KMS-11 (cell line): ENCODE results near the gene ADAM19.

Source experiments
- H2AFZ ChIP-seq: fragments of 200-600 bp; sonication (generic); 2 replicates; pipeline ENCODE4 v1.6.1; 2016; ENCODE audit warnings: antibody characterized with exemption, mixed run types, low read depth
- H3K27ac ChIP-seq: fragments of 200-600 bp; sonication (generic); 2 replicates; pipeline ENCODE4 v1.6.1; 2016; ENCODE audit warnings: mild to moderate bottlenecking, mixed run types
- H3K27me3 ChIP-seq: fragments of 200-600 bp; sonication (generic); 2 replicates; pipeline ENCODE4 v1.6.1; 2017; ENCODE audit warnings: mild to moderate bottlenecking, low read depth, mixed run types, moderate library complexity; ENCODE audit not compliant: insufficient read depth
- H3K36me3 ChIP-seq: fragments of 200-600 bp; sonication (generic); 2 replicates; pipeline ENCODE4 v1.6.1; 2017; ENCODE audit warnings: mild to moderate bottlenecking, mixed run types; ENCODE audit not compliant: insufficient read depth
- H3K4me1 ChIP-seq: fragments of 200-600 bp; sonication (generic); 2 replicates; pipeline ENCODE4 v1.6.1; 2016; ENCODE audit warnings: mild to moderate bottlenecking, low read depth, mixed run types; ENCODE audit not compliant: poor library complexity, severe bottlenecking
- H3K4me2 ChIP-seq: fragments of 200-600 bp; sonication (generic); 2 replicates; pipeline ENCODE4 v1.7.0; 2016; ENCODE audit warnings: mild to moderate bottlenecking, mixed run types
- H3K4me3 ChIP-seq: fragments of 200-600 bp; sonication (generic); IDR thresholded peaks from 2 replicates; pipeline ENCODE4 v1.6.1; 2017; ENCODE audit warnings: low read depth, low read length, mixed read lengths; ENCODE audit not compliant: insufficient read depth
- H3K79me2 ChIP-seq: fragments of 200-600 bp; sonication (generic); 2 replicates; pipeline ENCODE4 v1.6.1; 2016; ENCODE audit warnings: low read depth, mixed run types; ENCODE audit not compliant: insufficient read depth
- H3K9ac ChIP-seq: fragments of 200-600 bp; sonication (generic); 2 replicates; pipeline ENCODE4 v1.6.1; 2016; ENCODE audit warnings: mild to moderate bottlenecking, mixed run types
- H4K20me1 ChIP-seq: fragments of 200-600 bp; sonication (generic); 2 replicates; pipeline ENCODE4 v1.6.1; 2016; ENCODE audit warnings: mild to moderate bottlenecking, mixed run types; ENCODE audit not compliant: insufficient read depth
- CTCF ChIP-seq: fragments of 200-600 bp; sonication (generic); conservative IDR thresholded peaks from 2 replicates; pipeline ENCODE4 v1.6.1; 2017; ENCODE audit warnings: low read depth, mild to moderate bottlenecking, antibody characterized with exemption, low read length, moderate library complexity, mixed read lengths

Gene ADAM19

GRCh38 chr5:157584628-157585027, 9.1 kb upstream of the ADAM19 start:
- H3K36me3 ChIP-seq: no peaks in the 10 kb centered on the region
- no peak overlapping the region for H3K9ac ChIP-seq

GRCh38 chr5:157582731-157583620, 7.4 kb upstream of the ADAM19 start:
- no peaks in the 10 kb centered on the region for H4K20me1 ChIP-seq
- no peaks in the 10 kb centered on the region for H3K79me2 ChIP-seq
- no peak overlapping the region for H3K4me2 ChIP-seq
- H3K27ac ChIP-seq: no peak overlapping the region
- H3K9ac ChIP-seq: no peak overlapping the region
- H3K4me1 ChIP-seq: no peaks in the 10 kb centered on the region
- no peaks in the 10 kb centered on the region for H3K27me3 ChIP-seq
- H2AFZ ChIP-seq: no peak overlapping the region
- H3K36me3 ChIP-seq: no peaks in the 10 kb centered on the region
- TF ChIP-seq CTCF: no peak
- no peak overlapping the region for H3K4me3 ChIP-seq

More at GRCh38 chr5:157584628-157585027, 9.1 kb upstream of the ADAM19 start:
- Histone ChIP-seq H4K20me1 (no peaks in the 10 kb centered on the region), H3K4me2 (no peak overlapping the region), H3K4me1 (no peaks in the 10 kb centered on the region), H3K27ac (no peak overlapping the region), H3K27me3 (no peaks in the 10 kb centered on the region), H2AFZ (no peak overlapping the region), H3K79me2 (no peaks in the 10 kb centered on the region), H3K4me3 (no peak overlapping the region)
- TF ChIP-seq CTCF: no peak

GRCh38 chr5:157581901-157582300, 6.3 kb upstream of the ADAM19 start:
- Histone ChIP-seq H3K4me1 (no peaks in the 10 kb centered on the region), H3K79me2 (no peaks in the 10 kb centered on the region), H3K4me3 (no peak overlapping the region), H3K4me2 (no peak overlapping the region), H2AFZ (no peak overlapping the region), H3K9ac (no peak overlapping the region), H3K27ac (no peak overlapping the region), H4K20me1 (no peaks in the 10 kb centered on the region), H3K27me3 (no peaks in the 10 kb centered on the region), H3K36me3 (no peaks in the 10 kb centered on the region)
- TF ChIP-seq CTCF: no peak

- H3K4me2 ChIP-seq: no peak overlapping the region
- no peaks in the 10 kb centered on the region for H3K27me3 ChIP-seq
- H3K9ac ChIP-seq: no peak overlapping the region
- no peak overlapping the region for H2AFZ ChIP-seq
- no peaks in the 10 kb centered on the region for H4K20me1 ChIP-seq
- H3K36me3 ChIP-seq: no peaks in the 10 kb centered on the region
- TF ChIP-seq CTCF: no peak
- no peaks in the 10 kb centered on the region for H3K4me1 ChIP-seq
- no peaks in the 10 kb centered on the region for H3K79me2 ChIP-seq
- no peak overlapping the region for H3K27ac ChIP-seq
- H3K4me3 ChIP-seq: no peak overlapping the region
Observed at GRCh38 chr5:157578079-157578780, 2.7 kb upstream of the ADAM19 start.
